H1 (cell line): Measurements from ENCODE around the gene SEMA3C. TPM values are rescaled to one million over a fixed set of nuclear protein-coding genes. Genes with fewer than 3 reads are reported as not detected.

Source experiments
- CTCF ChIP-seq, 3 experiments: IDR thresholded peaks; 1 replicate in 2 of 3; 2 replicates in 1 of 3; pipeline versions ENCODE4 v1.5.1 to v1.6.1; 2011; ENCODE audit warnings: low read length in 3 of 3, mild to moderate bottlenecking in 3 of 3, inconsistent platforms in 2 of 3, low read depth in 1 of 3, moderate library complexity in 1 of 3; ENCODE audit not compliant: insufficient read depth in 1 of 3; ENCODE audit errors: control extremely low read depth in 1 of 3
- KDM1A ChIP-seq: fragments of 200-600, 300-600 bp; sonication (generic); IDR thresholded peaks from 2 replicates; pipeline ENCODE4 v1.7.1; 2016; ENCODE audit warnings: mild to moderate bottlenecking, low read length, borderline replicate concordance
- POLR2AphosphoS5 ChIP-seq: IDR thresholded peaks from 2 replicates; pipeline ENCODE4 v1.6.1; 2011; ENCODE audit warnings: low read depth, low read length
- polyA plus RNA-seq, 7 experiments: library from polyadenylated mRNA; depleted of rRNA in 3 of 7; stranded (reverse) in 5 of 7; unstranded in 2 of 7; fragments of >200 nt in 5 of 7; fragments of 200-250 nt in 2 of 7; gene quantifications; 1 replicate in 5 of 7; 2 replicates in 1 of 7; 4 replicates in 1 of 7; pipeline versions ENCODE4 v1.2.1 to v1.2.3, GENCODE V29; 2011 to 2013; ENCODE audit warnings: missing spikeins in 2 of 7, mixed read lengths in 2 of 7
- total RNA-seq: library from RNA; stranded (reverse); fragmentation: NEBNext Ultra II Directional; extraction: Animal tissue kit (Norgen Biotek cat#: 25700); gene quantifications from 2 replicates; pipeline ENCODE4 v1.2.1, GENCODE V29; 2021
- TF ChIP-seq, protein P1 (sequence below): fragments of 300-600 bp; sonication (generic); IDR thresholded peaks from 2 replicates; pipeline ENCODE4 v1.7.1; 2012; ENCODE audit warnings: low read length, moderate library complexity, mild to moderate bottlenecking, inconsistent platforms; ENCODE audit not compliant: insufficient replicate concordance

SEMA3C gene
- total and polyA plus RNA-seq, 2 of the 8 experiments (the other 6 are each of a cell fraction or from before 2014, with no cell fraction given), result 0.15 to 1.4 TPM

- TF ChIP-seq, protein P1, sequence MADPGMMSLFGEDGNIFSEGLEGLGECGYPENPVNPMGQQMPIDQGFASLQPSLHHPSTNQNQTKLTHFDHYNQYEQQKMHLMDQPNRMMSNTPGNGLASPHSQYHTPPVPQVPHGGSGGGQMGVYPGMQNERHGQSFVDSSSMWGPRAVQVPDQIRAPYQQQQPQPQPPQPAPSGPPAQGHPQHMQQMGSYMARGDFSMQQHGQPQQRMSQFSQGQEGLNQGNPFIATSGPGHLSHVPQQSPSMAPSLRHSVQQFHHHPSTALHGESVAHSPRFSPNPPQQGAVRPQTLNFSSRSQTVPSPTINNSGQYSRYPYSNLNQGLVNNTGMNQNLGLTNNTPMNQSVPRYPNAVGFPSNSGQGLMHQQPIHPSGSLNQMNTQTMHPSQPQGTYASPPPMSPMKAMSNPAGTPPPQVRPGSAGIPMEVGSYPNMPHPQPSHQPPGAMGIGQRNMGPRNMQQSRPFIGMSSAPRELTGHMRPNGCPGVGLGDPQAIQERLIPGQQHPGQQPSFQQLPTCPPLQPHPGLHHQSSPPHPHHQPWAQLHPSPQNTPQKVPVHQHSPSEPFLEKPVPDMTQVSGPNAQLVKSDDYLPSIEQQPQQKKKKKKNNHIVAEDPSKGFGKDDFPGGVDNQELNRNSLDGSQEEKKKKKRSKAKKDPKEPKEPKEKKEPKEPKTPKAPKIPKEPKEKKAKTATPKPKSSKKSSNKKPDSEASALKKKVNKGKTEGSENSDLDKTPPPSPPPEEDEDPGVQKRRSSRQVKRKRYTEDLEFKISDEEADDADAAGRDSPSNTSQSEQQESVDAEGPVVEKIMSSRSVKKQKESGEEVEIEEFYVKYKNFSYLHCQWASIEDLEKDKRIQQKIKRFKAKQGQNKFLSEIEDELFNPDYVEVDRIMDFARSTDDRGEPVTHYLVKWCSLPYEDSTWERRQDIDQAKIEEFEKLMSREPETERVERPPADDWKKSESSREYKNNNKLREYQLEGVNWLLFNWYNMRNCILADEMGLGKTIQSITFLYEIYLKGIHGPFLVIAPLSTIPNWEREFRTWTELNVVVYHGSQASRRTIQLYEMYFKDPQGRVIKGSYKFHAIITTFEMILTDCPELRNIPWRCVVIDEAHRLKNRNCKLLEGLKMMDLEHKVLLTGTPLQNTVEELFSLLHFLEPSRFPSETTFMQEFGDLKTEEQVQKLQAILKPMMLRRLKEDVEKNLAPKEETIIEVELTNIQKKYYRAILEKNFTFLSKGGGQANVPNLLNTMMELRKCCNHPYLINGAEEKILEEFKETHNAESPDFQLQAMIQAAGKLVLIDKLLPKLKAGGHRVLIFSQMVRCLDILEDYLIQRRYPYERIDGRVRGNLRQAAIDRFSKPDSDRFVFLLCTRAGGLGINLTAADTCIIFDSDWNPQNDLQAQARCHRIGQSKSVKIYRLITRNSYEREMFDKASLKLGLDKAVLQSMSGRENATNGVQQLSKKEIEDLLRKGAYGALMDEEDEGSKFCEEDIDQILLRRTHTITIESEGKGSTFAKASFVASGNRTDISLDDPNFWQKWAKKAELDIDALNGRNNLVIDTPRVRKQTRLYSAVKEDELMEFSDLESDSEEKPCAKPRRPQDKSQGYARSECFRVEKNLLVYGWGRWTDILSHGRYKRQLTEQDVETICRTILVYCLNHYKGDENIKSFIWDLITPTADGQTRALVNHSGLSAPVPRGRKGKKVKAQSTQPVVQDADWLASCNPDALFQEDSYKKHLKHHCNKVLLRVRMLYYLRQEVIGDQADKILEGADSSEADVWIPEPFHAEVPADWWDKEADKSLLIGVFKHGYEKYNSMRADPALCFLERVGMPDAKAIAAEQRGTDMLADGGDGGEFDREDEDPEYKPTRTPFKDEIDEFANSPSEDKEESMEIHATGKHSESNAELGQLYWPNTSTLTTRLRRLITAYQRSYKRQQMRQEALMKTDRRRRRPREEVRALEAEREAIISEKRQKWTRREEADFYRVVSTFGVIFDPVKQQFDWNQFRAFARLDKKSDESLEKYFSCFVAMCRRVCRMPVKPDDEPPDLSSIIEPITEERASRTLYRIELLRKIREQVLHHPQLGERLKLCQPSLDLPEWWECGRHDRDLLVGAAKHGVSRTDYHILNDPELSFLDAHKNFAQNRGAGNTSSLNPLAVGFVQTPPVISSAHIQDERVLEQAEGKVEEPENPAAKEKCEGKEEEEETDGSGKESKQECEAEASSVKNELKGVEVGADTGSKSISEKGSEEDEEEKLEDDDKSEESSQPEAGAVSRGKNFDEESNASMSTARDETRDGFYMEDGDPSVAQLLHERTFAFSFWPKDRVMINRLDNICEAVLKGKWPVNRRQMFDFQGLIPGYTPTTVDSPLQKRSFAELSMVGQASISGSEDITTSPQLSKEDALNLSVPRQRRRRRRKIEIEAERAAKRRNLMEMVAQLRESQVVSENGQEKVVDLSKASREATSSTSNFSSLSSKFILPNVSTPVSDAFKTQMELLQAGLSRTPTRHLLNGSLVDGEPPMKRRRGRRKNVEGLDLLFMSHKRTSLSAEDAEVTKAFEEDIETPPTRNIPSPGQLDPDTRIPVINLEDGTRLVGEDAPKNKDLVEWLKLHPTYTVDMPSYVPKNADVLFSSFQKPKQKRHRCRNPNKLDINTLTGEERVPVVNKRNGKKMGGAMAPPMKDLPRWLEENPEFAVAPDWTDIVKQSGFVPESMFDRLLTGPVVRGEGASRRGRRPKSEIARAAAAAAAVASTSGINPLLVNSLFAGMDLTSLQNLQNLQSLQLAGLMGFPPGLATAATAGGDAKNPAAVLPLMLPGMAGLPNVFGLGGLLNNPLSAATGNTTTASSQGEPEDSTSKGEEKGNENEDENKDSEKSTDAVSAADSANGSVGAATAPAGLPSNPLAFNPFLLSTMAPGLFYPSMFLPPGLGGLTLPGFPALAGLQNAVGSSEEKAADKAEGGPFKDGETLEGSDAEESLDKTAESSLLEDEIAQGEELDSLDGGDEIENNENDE, result no peak
- no peak for TF ChIP-seq CTCF (IDR thresholded peaks at IDR 0.05; ENCODE audit: control extremely low read depth in 1 of 3, insufficient read depth in 1 of 3, low read depth in 1 of 3, low read length in 3 of 3)
- TF ChIP-seq KDM1A, result no peak
- no peak for TF ChIP-seq POLR2AphosphoS5
These were observed 152.1 kb downstream of the SEMA3C start (continued) for GRCh38 chr7:80766724-80767123.
